H1 (cell line): Measurements from ENCODE around the gene PTH1R. TPM values are rescaled to one million over a fixed set of nuclear protein-coding genes. Genes with fewer than 3 reads are reported as not detected.

Source experiments
- EGR1 ChIP-seq: IDR thresholded peaks from 2 replicates; pipeline ENCODE4 v1.6.1; 2011; ENCODE audit warnings: low read depth, low read length, borderline replicate concordance
- HDAC2 ChIP-seq, 2 experiments: fragments of 300-600 bp in 1 of 2; sonication (generic) in 1 of 2; IDR thresholded peaks; 2 replicates each; pipeline ENCODE4 v1.6.1; 2011 to 2012; ENCODE audit warnings: low read depth in 2 of 2, low read length in 2 of 2, mild to moderate bottlenecking in 2 of 2, moderate library complexity in 2 of 2, borderline replicate concordance in 1 of 2, inconsistent platforms in 1 of 2
- RFX5 ChIP-seq: IDR thresholded peaks from 2 replicates; pipeline ENCODE4 v1.6.1; 2011; ENCODE audit warnings: low read depth, low read length, improper control_type of control experiment, borderline replicate concordance
- SIN3A ChIP-seq, 2 experiments: IDR thresholded peaks in 1 of 2; conservative IDR thresholded peaks in 1 of 2; 2 replicates each; pipeline ENCODE4 v1.6.1; 2011 to 2012; ENCODE audit warnings: low read length in 2 of 2, improper control_type of control experiment in 1 of 2, low read depth in 1 of 2, mild to moderate bottlenecking in 1 of 2
- SIX5 ChIP-seq: IDR thresholded peaks from 2 replicates; pipeline ENCODE4 v1.6.1; 2011; ENCODE audit warnings: mild to moderate bottlenecking, low read depth, low read length
- TAF7 ChIP-seq: optimal IDR thresholded peaks from 2 replicates; pipeline ENCODE3; 2011; ENCODE audit warnings: low read depth, mild to moderate bottlenecking, inconsistent platforms, low read length, moderate library complexity, borderline replicate concordance
- polyA plus RNA-seq, 7 experiments: library from polyadenylated mRNA; depleted of rRNA in 3 of 7; stranded (reverse) in 5 of 7; unstranded in 2 of 7; fragments of >200 nt in 5 of 7; fragments of 200-250 nt in 2 of 7; gene quantifications; 1 replicate in 5 of 7; 2 replicates in 1 of 7; 4 replicates in 1 of 7; pipeline versions ENCODE4 v1.2.1 to v1.2.3, GENCODE V29; 2011 to 2013; ENCODE audit warnings: missing spikeins in 2 of 7, mixed read lengths in 2 of 7
- small RNA-seq: library from polyadenylated mRNA; stranded (forward); fragments of <200 nt; extraction: miRNeasy Mini kit (QIAGEN cat#:217004); gene quantifications from one replicate; pipeline ENCODE3, GENCODE V24; 2013; ENCODE audit not compliant: insufficient read depth
- total RNA-seq: library from RNA; stranded (reverse); fragmentation: NEBNext Ultra II Directional; extraction: Animal tissue kit (Norgen Biotek cat#: 25700); gene quantifications from 2 replicates; pipeline ENCODE4 v1.2.1, GENCODE V29; 2021

The PTH1R gene
- total and polyA plus RNA-seq, 2 of the 8 experiments (the other 6 are each of a cell fraction or from before 2014, with no cell fraction given): 0.57 to 1.5 TPM

DNA sequence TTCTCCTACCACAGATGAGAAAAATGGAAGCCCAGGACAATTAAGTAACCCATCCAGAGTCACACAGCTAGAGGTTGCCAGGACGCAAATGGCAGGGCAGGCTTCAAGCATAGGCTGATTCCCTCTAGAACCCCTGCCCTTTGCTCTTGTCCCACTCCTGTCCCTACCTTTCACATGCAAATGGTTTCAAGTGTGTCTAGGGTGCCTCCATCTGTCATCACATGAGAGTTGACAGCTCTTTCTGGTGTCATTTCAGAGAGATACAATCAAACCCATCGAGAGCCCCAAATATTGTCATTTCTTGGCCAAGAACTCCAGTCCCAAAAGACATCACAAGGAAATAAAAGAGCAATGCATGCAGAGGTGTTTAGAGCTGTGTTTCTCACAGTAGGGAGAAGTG is 75.3 kb downstream of the PTH1R start (continued):
- TF ChIP-seq EGR1 (no peak), RFX5 (no peak), SIX5 (no peak), SIN3A (conservative IDR thresholded peaks at IDR 0.05 in 1 of 2, IDR thresholded peaks at IDR 0.05 in 1 of 2; ENCODE audit: low read depth in 1 of 2, low read length in 2 of 2) (no peak), HDAC2 (IDR thresholded peaks at IDR 0.05; ENCODE audit: borderline replicate concordance in 1 of 2, low read depth in 2 of 2, low read length in 2 of 2) (no peak), TAF7 (no peak)

Small RNA genes within 50 kb of the gene (small RNA-seq; reads per million reads assigned to genes)
- gene AC109583.2: not detected

Other genes starting within 250 kb of the PTH1R start
- 4.3 and 4.8 TPM in 2 replicates for gene ALS2CL, start 184.0 kb upstream of the PTH1R start, total RNA-seq
- gene ALS2CL, start 184.0 kb upstream of the PTH1R start, polyA plus RNA-seq (2011; rRNA removed): 5.4 and 7.5 TPM in 2 replicates
- gene TMIE, start 176.3 kb upstream of the PTH1R start, total RNA-seq: 0.67 and 0.90 TPM in 2 replicates
- gene TMIE, start 176.3 kb upstream of the PTH1R start, polyA plus RNA-seq (2011; rRNA removed): 0.45 and 0.64 TPM in 2 replicates
- gene PRSS50, start 159.9 kb upstream of the PTH1R start, total RNA-seq: 0.47 and 0.73 TPM in 2 replicates
- 0.71 and 1.1 TPM in 2 replicates for gene PRSS50, start 159.9 kb upstream of the PTH1R start, polyA plus RNA-seq (2011; rRNA removed)
- gene MYL3, start 14.3 kb upstream of the PTH1R start, total RNA-seq: not detected in 2 replicates
- gene MYL3, start 14.3 kb upstream of the PTH1R start, polyA plus RNA-seq (2011; rRNA removed): 0.06 TPM in 1 of 2 replicates, not detected in the other
- 41.3 and 44.4 TPM in 2 replicates for gene CCDC12, start 99.0 kb downstream of the PTH1R start, total RNA-seq
- gene CCDC12, start 99.0 kb downstream of the PTH1R start, polyA plus RNA-seq (2011; rRNA removed): 29.5 and 41.5 TPM in 2 replicates
- gene NBEAL2, start 101.9 kb downstream of the PTH1R start, total RNA-seq: 45.8 and 46.9 TPM in 2 replicates
- gene NBEAL2, start 101.9 kb downstream of the PTH1R start, polyA plus RNA-seq (2011; rRNA removed): 27.3 and 47.8 TPM in 2 replicates